HCT116 (cell line): Measurements from ENCODE around the gene USP3. TPM values are rescaled to one million over a fixed set of nuclear protein-coding genes. Genes with fewer than 3 reads are reported as not detected.
"Not testable (repeated sequence)": the region's sequence is repeated elsewhere in the genome, so short reads cannot be mapped to it uniquely, and the experiment has no call there.

Experiments
- ATAC-seq: fragments of 200-7000 bp; cut with Tn5 transposase; 2 replicates; pipeline ENCODE4 v1.9.1; 2020; ENCODE audit warnings: mild to moderate bottlenecking, moderate library complexity
- BruUV-seq: library from RNA; stranded (reverse); fragments of 400-500 nt; replicated peaks from 2 replicates; lab custom pipeline; 2021; lab: Mats Ljungman, UMichigan
- CTCF ChIA-PET: fragments of 300-600 bp; sonication (Branson Sonifier 250); formaldehyde crosslinking; loops from one replicate; lab custom pipeline; 2021; ENCODE audit warnings: antibody characterized with exemption; lab: Charles Lee
- POLR2A ChIA-PET: fragments of 300-600, 350-600 bp; sonication (Branson Sonifier 250); formaldehyde crosslinking; loops from one replicate; lab custom pipeline; 2021; ENCODE audit warnings: antibody characterized with exemption; lab: Charles Lee
- RAD21 ChIA-PET, 2 experiments: fragments of 300-600 bp; sonication (Branson Sonifier 250); formaldehyde crosslinking; loops; one replicate each; lab custom pipeline; 2023; ENCODE audit warnings: low total read pairs in 2 of 2; ENCODE audit not compliant: uncharacterized antibody in 2 of 2, unreplicated experiment in 2 of 2, low non-redundant PET in 1 of 2; lab: Charles Lee
- DNase-seq: peaks from one replicate; pipeline ENCODE4 v3.0.0-alpha.2; 2010; ENCODE audit warnings: low read depth, low spot score
- H2AFZ ChIP-seq: fragments of 200-600 bp; shearing (Covaris generic), sonication (generic); 2 replicates; pipeline ENCODE4 v1.6.1; 2017; ENCODE audit warnings: low read depth, mixed run types, mixed read lengths, antibody characterized with exemption, low read length; ENCODE audit not compliant: poor library complexity, severe bottlenecking
- H3K27ac ChIP-seq: 2 replicates; pipeline ENCODE4 v1.5.1; 2012; ENCODE audit warnings: low read depth, low read length
- H3K27me3 ChIP-seq: fragments of 200-600 bp; sonication (generic); 2 replicates; pipeline ENCODE4 v1.6.1; 2016; ENCODE audit warnings: mixed run types, low read length, mixed read lengths; ENCODE audit not compliant: insufficient read depth
- H3K36me3 ChIP-seq, 2 experiments: fragments of 200-500 bp in 1 of 2; fragments of 200-600 bp in 1 of 2; sonication (Bioruptor generic) in 1 of 2; sonication (generic) in 1 of 2; 2 replicates each; pipeline versions ENCODE4 v1.5.1 to v1.6.1; 2014 to 2016; ENCODE audit warnings: low read length in 2 of 2, inconsistent platforms in 1 of 2, mixed read lengths in 1 of 2, mixed run types in 1 of 2; ENCODE audit not compliant: insufficient read depth in 2 of 2, control insufficient read depth in 1 of 2
- H3K4me1 ChIP-seq, 2 experiments: fragments of 200-600 bp in 1 of 2; sonication (generic) in 1 of 2; 2 replicates each; pipeline versions ENCODE4 v1.5.1 to v1.6.1; 2012 to 2017; ENCODE audit warnings: low read length in 2 of 2, inconsistent platforms in 1 of 2, mild to moderate bottlenecking in 1 of 2, mixed read lengths in 1 of 2, mixed run types in 1 of 2, moderate library complexity in 1 of 2; ENCODE audit not compliant: insufficient read depth in 2 of 2, control insufficient read depth in 1 of 2
- H3K4me2 ChIP-seq: fragments of 200-600 bp; sonication (generic); 2 replicates; pipeline ENCODE4 v1.6.1; 2017; ENCODE audit warnings: mixed run types, low read length, mixed read lengths
- H3K4me3 ChIP-seq, 2 experiments: fragments of 200-600 bp in 1 of 2; sonication (generic) in 1 of 2; replicated peaks in 1 of 2; 2 replicates each; pipeline ENCODE4 v1.5.1; 2011 to 2016; ENCODE audit warnings: low read length in 2 of 2, control low read depth in 1 of 2, low read depth in 1 of 2, mild to moderate bottlenecking in 1 of 2, mixed read lengths in 1 of 2, mixed run types in 1 of 2
- H3K79me2 ChIP-seq: fragments of 200-600 bp; sonication (generic); 2 replicates; pipeline ENCODE4 v1.6.1; 2017; ENCODE audit warnings: mild to moderate bottlenecking, mixed run types, low read length, moderate library complexity, mixed read lengths; ENCODE audit not compliant: insufficient read depth
- H3K9ac ChIP-seq: fragments of 200-600 bp; sonication (generic); 2 replicates; pipeline ENCODE4 v1.6.1; 2016; ENCODE audit warnings: low read length, mixed read lengths
- H3K9me2 ChIP-seq: fragments of 200-600 bp; sonication (generic), shearing (Covaris generic); 2 replicates; pipeline ENCODE4 v1.6.1; 2017; ENCODE audit warnings: mixed run types, mild to moderate bottlenecking, moderate library complexity; ENCODE audit not compliant: insufficient read depth
- H3K9me3 ChIP-seq, 2 experiments: fragments of 200-500 bp in 1 of 2; fragments of 200-600 bp in 1 of 2; sonication (Bioruptor generic) in 1 of 2; sonication (generic) in 1 of 2; 2 replicates each; pipeline ENCODE4 v1.6.1; 2014 to 2017; ENCODE audit warnings: low read length in 2 of 2, mixed read lengths in 2 of 2, inconsistent platforms in 1 of 2, low read depth in 1 of 2, mild to moderate bottlenecking in 1 of 2, mixed run types in 1 of 2, moderate library complexity in 1 of 2; ENCODE audit not compliant: control insufficient read depth in 1 of 2, insufficient read depth in 1 of 2
- H4K20me1 ChIP-seq: fragments of 200-600 bp; sonication (generic), shearing (Covaris generic); 2 replicates; pipeline ENCODE4 v1.6.1; 2017; ENCODE audit warnings: mixed run types, mild to moderate bottlenecking, moderate library complexity; ENCODE audit not compliant: insufficient read depth
- CBX3 ChIP-seq: IDR thresholded peaks from 2 replicates; pipeline ENCODE4 v1.6.1; 2012; ENCODE audit warnings: low read depth
- EZH2 ChIP-seq: fragments of 200-600 bp; sonication (generic); IDR thresholded peaks from 2 replicates; pipeline ENCODE4 v1.6.1; 2017; ENCODE audit warnings: antibody characterized with exemption, mixed run types
- POLR2AphosphoS5 ChIP-seq: IDR thresholded peaks from 2 replicates; pipeline ENCODE4 v1.6.1; 2011; ENCODE audit warnings: mild to moderate bottlenecking, low read depth, low read length, moderate library complexity
- RAD21 ChIP-seq: IDR thresholded peaks from 2 replicates; pipeline ENCODE4 v1.6.1; 2012; ENCODE audit warnings: low read depth, mild to moderate bottlenecking
- intact Hi-C: fragments of 100-400 bp; cut with micrococcal nuclease; formaldehyde crosslinking; loops from 2 replicates; pipeline ENCODE4 v1.10.0; 2022
- total RNA-seq: library from RNA; stranded (reverse); gene quantifications from one replicate; pipeline ENCODE4 v1.2.1, GENCODE V29; 2021; ENCODE audit not compliant: unreplicated experiment
- TF ChIP-seq, protein P1 (sequence below), 3 experiments: fragments of 200-600 bp in 1 of 3; sonication (generic) in 1 of 3; IDR thresholded peaks in 2 of 3; conservative IDR thresholded peaks in 1 of 3; 2 replicates each; pipeline ENCODE4 v1.5.1; 2012 to 2017; ENCODE audit warnings: low read depth in 2 of 3, low read length in 2 of 3, antibody characterized with exemption in 1 of 3, borderline replicate concordance in 1 of 3, control low read depth in 1 of 3, mild to moderate bottlenecking in 1 of 3, mixed read lengths in 1 of 3, mixed run types in 1 of 3, moderate library complexity in 1 of 3; ENCODE audit not compliant: insufficient read depth in 1 of 3
- TF ChIP-seq, protein P2 (sequence below): IDR thresholded peaks from 2 replicates; pipeline ENCODE4 v1.6.1; 2012; ENCODE audit warnings: low read depth

Gene USP3
- total RNA-seq, 1 experiment from 2014 or later = 61.6 TPM

DNA sequence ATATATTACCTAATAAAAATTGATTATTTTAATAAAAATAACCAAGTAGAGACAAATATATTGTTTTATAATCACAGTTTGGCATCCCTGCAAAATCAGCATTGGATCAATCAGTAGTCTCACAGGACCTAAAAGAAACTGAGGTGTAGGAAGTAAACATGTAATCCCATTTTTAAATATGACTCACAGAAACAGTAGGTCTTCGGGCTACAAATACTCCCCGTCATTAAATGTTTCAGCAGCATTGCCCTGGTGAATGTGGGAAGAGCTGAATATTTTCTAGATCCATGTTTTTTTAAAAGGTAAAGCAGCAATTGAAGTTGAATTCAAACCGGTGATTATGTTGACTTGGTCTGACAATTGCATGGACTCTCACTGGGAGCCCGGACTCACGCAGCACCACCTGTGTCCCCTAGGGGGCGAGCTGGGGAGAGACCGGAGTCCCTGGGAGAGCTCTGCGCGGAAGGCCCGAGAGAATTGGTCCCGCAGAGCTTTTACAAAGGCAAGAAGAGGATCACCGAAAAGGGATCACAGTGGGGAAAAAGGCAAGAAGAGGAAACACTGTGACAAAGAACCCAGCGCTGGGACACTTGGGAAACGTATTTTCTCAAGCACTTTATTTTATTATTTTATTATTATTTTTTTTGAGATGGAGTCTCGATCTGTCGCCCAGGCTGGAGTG is 17.2 kb upstream of the USP3 start:
- peaks cover under 1 to 7% of the 10 kb centered on the region in 2 experiments; a peak in 3 of 4 replicates for H3K4me1 ChIP-seq
- H4K20me1 ChIP-seq = no peaks in the 10 kb centered on the region
- H3K9me2 ChIP-seq = no peaks in the 10 kb centered on the region
- POLR2A ChIA-PET = interaction anchor here (0.6 to 2.1 kb wide), 3 partner anchors 9 to 17 kb away, joined by 3 to 15 read pairs (median 3); partner anchors contain the start of gene USP3
- peak; percentile 100 for ATAC-seq
- RAD21 ChIA-PET = interaction anchor here (1.0 kb wide), 2 partner anchors 112 to 113 kb away, joined by 3 read pairs; no protein-coding TSS in a partner anchor
- peak overlapping the region; percentile 59 for H3K4me2 ChIP-seq
- peak overlapping the region; percentile 99 for H2AFZ ChIP-seq
- DNase-seq = peak; percentile 67
- H3K36me3 ChIP-seq = no peaks in the 10 kb centered on the region
- TF ChIP-seq CBX3 (0 out of 2 replicates have a peak, but pooled peaks have one; percentile 39), POLR2AphosphoS5 (peak; percentile 21; the same call in 1 of the 2 replicates), EZH2 (no peak), RAD21 (peak; percentile 70)
- TF ChIP-seq, protein P1, sequence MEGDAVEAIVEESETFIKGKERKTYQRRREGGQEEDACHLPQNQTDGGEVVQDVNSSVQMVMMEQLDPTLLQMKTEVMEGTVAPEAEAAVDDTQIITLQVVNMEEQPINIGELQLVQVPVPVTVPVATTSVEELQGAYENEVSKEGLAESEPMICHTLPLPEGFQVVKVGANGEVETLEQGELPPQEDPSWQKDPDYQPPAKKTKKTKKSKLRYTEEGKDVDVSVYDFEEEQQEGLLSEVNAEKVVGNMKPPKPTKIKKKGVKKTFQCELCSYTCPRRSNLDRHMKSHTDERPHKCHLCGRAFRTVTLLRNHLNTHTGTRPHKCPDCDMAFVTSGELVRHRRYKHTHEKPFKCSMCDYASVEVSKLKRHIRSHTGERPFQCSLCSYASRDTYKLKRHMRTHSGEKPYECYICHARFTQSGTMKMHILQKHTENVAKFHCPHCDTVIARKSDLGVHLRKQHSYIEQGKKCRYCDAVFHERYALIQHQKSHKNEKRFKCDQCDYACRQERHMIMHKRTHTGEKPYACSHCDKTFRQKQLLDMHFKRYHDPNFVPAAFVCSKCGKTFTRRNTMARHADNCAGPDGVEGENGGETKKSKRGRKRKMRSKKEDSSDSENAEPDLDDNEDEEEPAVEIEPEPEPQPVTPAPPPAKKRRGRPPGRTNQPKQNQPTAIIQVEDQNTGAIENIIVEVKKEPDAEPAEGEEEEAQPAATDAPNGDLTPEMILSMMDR (IDR thresholded peaks at IDR 0.05 in 2 of 3, conservative IDR thresholded peaks at IDR 0.05 in 1 of 3; ENCODE audit: borderline replicate concordance in 1 of 3, insufficient read depth in 1 of 3, low read depth in 2 of 3, low read length in 2 of 3) = peak; percentile 49 to 98 (median 93); a peak in 5 of 6 replicates
- TF ChIP-seq, protein P2, sequence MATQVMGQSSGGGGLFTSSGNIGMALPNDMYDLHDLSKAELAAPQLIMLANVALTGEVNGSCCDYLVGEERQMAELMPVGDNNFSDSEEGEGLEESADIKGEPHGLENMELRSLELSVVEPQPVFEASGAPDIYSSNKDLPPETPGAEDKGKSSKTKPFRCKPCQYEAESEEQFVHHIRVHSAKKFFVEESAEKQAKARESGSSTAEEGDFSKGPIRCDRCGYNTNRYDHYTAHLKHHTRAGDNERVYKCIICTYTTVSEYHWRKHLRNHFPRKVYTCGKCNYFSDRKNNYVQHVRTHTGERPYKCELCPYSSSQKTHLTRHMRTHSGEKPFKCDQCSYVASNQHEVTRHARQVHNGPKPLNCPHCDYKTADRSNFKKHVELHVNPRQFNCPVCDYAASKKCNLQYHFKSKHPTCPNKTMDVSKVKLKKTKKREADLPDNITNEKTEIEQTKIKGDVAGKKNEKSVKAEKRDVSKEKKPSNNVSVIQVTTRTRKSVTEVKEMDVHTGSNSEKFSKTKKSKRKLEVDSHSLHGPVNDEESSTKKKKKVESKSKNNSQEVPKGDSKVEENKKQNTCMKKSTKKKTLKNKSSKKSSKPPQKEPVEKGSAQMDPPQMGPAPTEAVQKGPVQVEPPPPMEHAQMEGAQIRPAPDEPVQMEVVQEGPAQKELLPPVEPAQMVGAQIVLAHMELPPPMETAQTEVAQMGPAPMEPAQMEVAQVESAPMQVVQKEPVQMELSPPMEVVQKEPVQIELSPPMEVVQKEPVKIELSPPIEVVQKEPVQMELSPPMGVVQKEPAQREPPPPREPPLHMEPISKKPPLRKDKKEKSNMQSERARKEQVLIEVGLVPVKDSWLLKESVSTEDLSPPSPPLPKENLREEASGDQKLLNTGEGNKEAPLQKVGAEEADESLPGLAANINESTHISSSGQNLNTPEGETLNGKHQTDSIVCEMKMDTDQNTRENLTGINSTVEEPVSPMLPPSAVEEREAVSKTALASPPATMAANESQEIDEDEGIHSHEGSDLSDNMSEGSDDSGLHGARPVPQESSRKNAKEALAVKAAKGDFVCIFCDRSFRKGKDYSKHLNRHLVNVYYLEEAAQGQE = no peak
- BruUV-seq = no TSS peak
- intact Hi-C loops = no loop called here
- H3K9ac ChIP-seq = no peak overlapping the region
- no peaks in the 10 kb centered on the region for H3K27me3 ChIP-seq
- peak overlapping the region in 1 of 2 experiments; percentile 24; a peak in 1 of 4 replicates for H3K4me3 ChIP-seq
- CTCF ChIA-PET = interaction anchor here (0.9 to 1.7 kb wide), 14 partner anchors 9 to 580 kb away, joined by 3 to 13 read pairs (median 5); partner anchors contain the start of genes DAPK2 and USP3
- H3K79me2 ChIP-seq = no peaks in the 10 kb centered on the region
- no peak overlapping the region for H3K27ac ChIP-seq
- H3K9me3 ChIP-seq = no peaks in the 10 kb centered on the region

DNA sequence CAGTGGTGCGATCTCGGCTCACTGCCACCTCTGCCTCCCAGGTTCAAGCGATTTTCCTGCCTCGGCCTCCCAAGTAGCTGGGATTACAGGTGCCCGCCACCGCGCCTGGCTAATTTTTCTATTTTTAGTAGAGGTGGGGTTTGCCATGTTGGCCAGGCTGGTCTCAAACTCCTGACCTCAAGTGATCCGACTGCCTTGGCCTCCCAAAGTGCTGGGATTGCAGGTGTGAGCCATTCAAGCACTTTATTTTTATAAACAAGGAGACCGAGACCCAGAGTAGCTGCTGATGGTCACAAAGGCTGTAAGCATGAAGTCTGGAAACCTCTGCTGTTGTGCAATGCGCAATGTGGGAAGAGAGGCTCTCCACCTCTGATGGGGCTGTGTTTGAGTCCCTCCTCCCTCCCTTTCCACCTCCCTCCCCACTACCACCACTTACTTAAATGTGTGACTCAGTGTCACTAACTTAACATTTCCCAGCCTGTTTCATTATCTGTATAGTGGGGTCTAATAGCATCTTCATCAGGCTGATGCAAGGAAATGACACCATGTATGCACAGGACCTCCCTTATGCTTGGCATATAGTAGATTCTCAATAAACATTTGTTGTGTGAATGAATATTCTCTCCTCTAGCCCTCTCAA is 16.5 kb upstream of the USP3 start:
- H3K79me2 ChIP-seq, H3K9ac ChIP-seq, ATAC-seq, H3K4me3 ChIP-seq, intact Hi-C loops, H3K27ac ChIP-seq, H4K20me1 ChIP-seq, BruUV-seq, H3K9me3 ChIP-seq, H3K27me3 ChIP-seq, H3K9me2 ChIP-seq, H3K4me2 ChIP-seq, DNase-seq, H3K36me3 ChIP-seq: not testable (repeated sequence)
- peaks cover 5 to 13% of the 10 kb centered on the region in 2 experiments; a peak in 3 of 4 replicates for H3K4me1 ChIP-seq
- ChIA-PET RAD21 (interaction anchor here (1.0 kb wide), 2 partner anchors 112 kb away, joined by 3 read pairs; no protein-coding TSS in a partner anchor), POLR2A (interaction anchor here (0.9 to 2.1 kb wide), 2 partner anchors 14 to 17 kb away, joined by 3 to 15 read pairs; partner anchors contain the start of gene USP3), CTCF (interaction anchor here (0.7 to 1.7 kb wide), 15 partner anchors 8 to 580 kb away, joined by 3 to 13 read pairs (median 5); partner anchors contain the start of genes DAPK2 and USP3)
- H2AFZ ChIP-seq = peak overlapping the region; percentile 99
